ENCODE results near the gene ATP2B3. TPM values are rescaled to one million over a fixed set of nuclear protein-coding genes. Genes with fewer than 3 reads are reported as not detected.

ATP2B3 gene
- total RNA-seq, 1 donor from 2014 or later, result 0.12 TPM

DNA sequence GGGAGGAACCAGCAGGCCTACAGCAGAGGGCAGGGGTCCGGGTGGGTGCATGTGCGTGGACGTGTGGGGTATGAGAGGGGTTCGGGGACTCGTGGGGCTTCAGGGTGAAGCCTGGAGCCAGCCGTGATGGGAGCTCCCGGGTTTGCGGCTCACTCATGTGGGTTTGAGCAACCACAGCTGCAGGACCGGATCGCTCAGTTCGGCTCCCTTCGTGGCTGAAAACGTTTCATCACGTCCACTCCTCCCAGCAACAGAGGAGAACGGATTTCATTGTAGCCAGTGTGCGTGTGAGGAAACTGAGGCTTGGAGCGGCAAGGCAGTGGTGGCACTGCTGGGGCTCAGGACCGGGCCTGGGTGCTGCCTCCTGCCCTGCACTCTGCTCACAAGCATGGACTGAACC lies 12.1 kb upstream of the ATP2B3 start:
- intact Hi-C loops (cut with micrococcal nuclease), result no loop called here

DNA sequence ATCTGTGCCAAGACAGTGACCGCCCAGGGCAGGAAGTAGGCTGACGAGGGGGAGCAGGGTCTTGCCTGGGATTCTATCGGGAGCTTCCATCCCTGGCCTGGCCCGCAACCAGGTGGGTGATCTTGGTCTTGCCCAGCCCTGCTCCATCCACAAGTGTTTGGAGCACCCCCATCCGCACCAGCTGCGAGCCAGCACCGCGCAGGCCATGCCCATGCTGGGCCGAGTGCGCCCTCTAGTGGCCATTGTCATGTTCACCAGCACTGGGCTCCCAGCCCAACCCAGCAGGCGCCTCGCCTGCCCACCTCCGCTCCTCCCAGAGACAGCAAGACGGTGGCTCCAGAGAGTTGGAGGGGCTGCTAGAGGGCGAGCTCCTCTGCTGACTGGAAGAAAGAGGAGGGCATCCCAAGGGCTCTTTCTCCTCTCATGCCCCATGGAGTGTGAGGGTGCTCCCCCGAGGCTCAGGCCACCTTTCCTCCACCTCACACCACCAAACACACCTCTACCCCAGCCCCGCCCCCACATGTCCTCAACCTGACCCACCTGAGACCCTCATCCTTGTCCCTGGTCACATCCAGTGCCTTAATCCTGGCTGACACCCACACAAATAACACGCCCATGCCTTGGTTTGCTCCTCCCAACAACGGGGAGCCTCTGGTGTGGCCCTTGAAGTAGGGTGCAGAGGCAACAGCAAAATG lies 9.8 kb upstream of the ATP2B3 start:
- intact Hi-C loops (cut with micrococcal nuclease), result loop anchor here (1.0 kb wide), 6 partner anchors 36 to 566 kb away; no protein-coding TSS in a partner anchor

DNA sequence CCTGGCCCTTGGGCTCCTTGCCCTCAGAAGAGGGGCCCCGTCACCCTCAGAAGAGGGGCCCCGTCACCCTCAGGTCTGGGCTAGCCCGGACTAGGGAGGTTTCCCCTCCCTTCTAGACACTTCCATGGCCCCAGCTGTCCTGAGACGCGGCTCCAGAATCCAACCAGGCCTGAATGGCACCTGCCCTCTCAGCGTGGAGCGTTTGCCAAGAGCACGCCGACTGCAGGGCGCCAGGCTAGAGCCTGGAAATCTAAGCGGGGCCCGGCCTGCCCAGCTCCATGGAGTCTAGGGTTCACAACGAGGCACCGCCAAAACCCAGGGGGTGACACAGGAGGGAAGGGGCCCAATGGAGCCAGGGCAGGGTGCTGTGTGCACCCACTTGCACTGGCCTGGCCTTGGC lies 7.8 kb upstream of the ATP2B3 start:
- intact Hi-C loops (cut with micrococcal nuclease), result no loop called here

DNA sequence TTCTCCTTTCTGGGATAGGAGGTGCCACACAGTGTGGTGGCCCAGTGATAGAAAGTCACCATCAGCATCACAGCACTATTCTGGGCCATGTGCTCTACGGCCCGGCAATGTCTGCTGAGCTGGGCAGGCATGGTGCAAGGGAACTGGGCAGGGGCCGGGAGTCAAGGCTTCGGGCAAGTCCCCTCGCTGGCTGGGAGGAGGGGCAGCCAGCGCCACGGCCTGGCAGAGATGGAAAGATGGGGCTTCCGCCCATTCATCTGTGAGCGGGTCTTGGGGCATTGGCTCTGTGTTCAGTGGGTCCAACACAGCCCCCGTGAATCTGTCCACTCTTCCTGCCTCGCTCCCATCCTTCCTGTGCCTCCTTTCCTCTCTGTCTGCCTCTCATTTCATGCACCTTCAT lies 7.1 kb upstream of the ATP2B3 start:
- intact Hi-C loops (cut with micrococcal nuclease), result no loop called here

DNA sequence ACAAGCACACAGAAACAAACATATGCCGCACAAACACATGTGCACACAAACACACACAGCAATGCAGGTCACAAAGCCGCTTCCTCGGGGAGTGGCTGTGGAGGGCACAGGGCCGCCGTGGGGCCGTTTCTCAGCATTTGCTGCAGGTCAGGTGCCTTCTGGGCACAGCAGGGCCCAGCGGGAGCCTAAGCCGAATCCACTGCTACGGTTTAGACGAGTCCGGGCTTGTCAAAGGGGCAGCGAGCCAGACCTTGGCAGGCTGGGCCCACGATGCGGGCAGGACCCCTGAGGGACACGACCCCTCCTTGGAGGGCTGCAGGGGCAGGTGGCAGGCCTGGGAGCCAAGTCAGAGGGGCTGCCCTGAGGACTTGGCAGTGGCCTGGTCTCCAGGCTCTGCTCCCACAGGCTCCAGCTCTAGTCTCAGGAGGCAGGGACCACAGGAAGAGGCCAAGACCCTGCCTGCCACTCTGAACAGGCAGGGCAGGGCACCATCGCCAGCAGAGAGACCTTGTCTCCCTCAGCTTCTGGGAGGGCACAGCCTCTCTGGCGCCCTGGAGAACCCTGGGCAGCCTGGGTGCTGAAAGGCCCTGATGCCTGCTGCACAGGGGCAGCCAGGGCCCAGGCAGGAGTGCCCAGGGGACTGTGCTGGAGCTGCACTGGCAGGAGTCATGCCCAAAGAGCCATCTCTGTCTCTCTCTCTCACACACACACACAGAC lies 5.5 kb upstream of the ATP2B3 start:
- intact Hi-C loops (cut with micrococcal nuclease), result no loop called here

DNA sequence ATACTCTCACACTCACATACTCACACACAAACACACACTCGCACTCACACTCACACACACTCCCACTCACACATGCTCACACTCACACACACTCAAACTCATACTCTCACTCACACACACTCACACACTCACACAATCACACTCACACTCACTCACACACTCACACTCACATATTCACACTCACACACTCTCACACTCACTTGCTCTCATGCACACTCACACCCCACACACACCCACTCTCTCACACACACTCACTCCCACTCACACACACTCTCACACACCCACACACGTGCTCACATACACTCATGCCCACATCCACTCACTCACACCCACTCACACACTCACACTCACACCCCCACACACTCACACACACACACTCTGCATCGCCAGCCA lies 4.9 kb upstream of the ATP2B3 start:
- intact Hi-C loops (cut with micrococcal nuclease), result no loop called here

DNA sequence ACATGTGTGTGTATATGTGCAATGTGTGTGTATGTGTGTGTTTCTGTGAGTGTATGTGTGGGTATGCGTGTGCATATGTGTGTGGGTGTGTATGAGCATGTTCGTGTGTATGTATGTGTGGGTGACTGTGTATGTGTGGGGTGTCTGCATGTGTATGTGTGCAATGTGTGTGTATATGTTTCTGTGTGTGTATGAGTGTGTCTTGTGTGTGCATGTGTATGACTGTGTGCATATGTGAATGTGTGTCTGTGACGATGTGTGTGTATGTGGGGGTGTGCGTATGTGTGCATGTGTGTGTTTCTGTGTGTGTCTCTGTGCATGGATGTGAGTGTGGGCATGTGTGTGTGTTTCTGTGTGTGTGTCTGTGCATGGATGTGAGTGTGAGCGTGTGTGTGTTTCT lies 4.2 kb upstream of the ATP2B3 start:
- intact Hi-C loops (cut with micrococcal nuclease), result no loop called here

DNA sequence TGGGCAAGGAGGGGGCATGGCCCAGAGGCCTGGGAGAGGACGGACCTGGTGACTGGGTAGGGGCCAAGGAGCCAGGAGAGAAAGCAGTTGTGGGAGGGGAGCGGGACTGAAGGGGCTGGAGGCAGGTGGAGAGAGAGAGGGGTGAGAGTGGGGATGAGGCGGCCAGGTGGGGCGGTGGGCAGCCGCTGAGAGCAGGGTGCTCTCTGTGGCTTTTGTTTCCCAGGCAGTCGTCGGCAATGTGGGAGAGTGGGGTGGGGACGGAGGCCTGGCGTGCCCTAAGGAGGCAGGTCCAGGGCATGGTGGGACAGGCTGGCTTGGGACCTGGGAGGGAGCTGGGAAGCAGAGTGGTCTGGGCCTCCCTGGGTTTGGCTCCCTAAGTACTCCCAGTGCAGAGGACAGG lies 3.2 kb upstream of the ATP2B3 start:
- intact Hi-C loops (cut with micrococcal nuclease), result no loop called here

DNA sequence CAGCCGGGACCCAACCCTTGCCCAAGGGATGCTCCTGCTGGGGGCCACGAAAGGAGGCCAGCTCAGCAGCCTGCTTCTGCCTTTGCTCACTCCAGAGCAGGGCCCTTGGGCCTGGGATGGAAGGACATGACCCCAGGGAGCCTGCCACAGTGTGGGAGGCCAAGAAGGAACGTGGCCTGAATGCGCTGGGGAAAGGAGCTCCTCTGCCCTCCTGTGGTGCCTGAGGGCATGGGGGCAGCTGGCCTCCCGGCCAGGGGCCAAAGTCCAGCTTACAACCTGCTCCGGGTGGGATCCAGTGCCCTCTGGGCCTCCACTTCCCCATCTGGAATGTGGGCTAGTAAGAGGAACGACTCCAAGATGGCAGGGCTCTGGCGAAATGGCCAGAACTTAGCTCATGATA lies 2.0 kb upstream of the ATP2B3 start:
- intact Hi-C loops (cut with micrococcal nuclease), result no loop called here

DNA sequence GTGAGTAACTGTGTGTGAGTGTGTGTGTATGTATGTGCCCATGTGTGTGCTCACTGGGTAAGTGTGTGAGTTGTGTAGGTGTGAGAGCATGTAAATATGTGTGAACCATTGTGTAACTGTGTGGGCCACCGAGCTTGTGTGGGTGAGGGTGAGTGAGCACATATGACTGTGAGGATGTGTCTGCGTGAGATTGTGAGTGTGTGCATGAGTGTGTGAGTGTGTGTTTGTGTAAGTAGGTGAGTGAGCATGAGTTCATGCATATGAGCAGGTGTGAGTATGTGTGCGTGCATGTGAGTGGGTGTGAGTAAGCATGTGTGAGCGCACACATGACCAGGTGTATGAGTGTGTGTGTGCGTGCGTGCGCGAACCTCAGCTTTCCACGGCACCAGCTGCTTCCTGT lies 1.4 kb upstream of the ATP2B3 start:
- intact Hi-C loops (cut with micrococcal nuclease), result no loop called here

DNA sequence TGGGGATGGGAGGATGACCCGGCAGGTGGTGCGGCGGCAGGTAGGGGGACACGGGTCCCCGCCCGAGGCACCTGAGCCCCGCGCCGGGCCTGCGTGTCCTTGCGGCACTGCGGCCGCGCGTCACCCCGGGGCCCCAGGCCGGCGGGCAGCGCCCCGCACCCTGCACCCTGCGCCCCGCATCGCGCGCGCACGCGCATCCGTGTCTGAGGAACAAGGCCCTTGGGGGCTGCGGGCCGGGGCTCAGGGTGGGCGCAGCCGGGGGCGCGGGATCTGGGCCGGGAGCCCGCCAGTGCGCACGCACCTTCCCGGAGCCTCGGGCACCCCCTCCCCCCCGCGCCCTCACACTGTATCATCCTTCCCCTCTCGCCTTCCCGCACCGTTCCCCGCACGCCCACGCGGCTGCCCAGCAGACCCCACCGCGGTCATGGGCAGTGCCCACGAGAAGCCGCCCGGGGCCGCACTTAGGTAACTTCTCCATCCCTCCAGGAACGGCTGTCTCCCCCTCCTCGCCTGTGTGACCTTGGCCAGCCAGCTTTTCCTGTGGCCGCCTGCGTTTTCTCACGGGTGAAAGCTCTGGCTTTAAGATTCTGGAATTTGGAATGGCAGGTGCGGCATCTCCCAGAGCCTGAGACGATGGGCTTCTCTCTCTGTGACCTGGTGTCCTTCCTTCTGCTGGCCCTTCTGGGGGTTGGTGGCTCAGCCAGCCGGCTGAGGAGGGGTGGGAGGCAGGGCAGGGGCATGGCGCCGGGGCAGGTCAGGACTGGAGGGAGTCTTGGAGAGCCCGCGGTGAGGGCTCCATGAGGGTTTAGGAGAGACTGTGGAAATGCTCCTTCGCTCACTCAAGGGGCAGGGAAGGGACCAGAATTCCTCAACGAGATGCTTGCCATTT lies 748 bp downstream of the ATP2B3 start:
- intact Hi-C loops (cut with micrococcal nuclease), result no loop called here

DNA sequence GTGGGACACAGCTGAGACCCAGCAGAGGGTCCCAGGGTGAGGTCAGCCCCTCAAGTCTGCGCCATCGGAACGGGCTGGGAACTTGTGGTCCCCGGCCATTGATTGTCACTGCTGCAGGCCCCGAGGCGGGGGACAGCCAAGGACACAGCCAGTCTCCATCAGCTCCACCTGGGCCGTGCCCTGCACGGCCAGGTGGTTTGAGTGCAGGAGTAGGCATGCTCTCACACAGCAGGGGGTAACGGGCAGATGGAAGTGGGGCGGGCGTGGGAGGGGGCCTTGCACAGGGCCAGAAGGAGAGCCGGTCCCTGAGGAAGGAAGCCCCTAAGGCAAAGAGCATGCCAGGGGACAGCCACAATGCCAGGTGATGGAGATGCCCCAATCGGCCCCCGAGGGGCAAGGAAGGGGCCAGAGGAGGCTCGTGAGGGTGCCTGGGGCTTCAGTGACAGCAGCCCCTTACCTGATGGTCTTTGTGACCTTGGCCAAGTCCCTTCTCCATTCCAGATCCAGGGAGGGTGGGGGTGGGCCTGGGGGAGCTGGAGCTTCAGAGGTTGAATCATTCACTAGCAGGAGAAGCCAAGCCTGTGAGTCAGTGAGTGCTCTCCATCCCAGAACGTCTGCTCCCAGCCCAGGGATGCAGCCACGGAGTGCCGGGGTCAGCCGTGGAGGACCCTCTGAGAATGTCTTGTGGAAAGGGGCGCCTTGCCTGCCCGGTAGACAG lies 2.3 kb downstream of the ATP2B3 start:
- intact Hi-C loops (cut with micrococcal nuclease), result no loop called here

DNA sequence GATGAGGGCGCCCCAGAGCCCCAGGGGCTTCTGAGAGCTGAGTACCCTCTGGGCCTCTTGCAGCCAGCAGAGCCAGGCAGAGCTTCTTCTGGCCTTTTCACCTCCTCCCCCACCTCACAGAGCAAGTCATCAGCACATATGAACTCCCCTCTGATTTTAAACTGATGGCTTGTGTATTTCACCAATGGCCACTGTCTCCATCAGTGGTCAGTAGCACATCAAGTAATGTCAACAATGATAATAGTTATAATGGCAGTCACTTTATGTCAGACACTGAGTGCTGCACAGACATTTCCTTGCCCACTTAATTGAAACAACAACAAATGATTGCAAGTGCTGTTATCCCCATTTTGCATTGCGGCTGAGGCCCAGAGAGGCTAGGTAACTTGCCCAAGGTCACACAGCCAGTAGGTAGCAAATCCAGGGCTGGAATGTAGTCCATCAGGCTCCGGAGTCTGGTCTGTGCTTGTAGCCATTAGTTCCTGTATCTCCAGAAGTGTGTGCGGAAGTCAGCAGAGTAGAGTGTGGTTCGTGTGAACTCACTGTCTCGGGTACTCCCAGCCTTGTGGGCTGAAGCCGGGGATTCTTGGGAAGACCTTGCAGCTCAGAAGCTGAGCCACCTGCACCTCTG lies 3.0 kb downstream of the ATP2B3 start:
- intact Hi-C loops (cut with micrococcal nuclease), result no loop called here

DNA sequence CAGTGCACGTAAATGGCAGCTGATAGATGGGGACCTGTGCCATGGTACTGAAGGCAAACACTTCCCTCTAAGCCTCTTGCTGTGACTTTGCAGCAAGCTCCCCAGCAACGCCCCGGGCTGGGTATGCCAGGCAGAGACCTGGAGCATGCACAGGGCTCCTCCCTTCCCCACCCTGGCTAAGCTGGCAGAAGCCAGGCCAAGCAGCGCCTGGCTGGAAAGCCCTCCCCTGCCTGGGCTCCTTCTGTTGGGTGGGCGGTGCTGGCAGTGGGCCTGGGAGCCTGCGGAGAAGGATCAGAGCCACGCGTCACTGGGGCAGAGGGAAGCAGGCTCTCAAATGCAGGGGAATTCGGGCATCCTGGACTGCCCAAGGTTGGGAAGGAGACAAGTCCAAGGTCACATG lies 3.6 kb downstream of the ATP2B3 start:
- intact Hi-C loops (cut with micrococcal nuclease), result no loop called here

DNA sequence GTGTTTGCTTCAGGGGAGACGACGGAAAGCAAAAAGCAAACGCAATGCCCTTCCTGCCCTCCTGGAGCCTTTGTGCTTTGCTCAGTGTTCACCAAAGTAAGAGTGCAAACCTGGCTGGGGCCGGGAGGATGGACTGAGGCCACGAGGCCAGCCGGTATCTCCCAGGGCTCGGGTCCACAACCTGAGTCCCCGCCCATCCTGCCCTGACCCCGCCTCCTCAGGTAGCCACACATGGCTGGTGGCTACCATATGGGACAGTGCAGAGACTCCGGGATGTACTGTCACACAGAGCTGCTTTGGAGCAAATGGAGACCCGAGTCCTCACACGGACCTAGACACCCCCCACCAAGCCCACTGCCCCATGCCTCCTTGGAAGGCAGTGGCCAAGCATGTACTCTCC lies 4.8 kb downstream of the ATP2B3 start:
- intact Hi-C loops (cut with micrococcal nuclease), result no loop called here

DNA sequence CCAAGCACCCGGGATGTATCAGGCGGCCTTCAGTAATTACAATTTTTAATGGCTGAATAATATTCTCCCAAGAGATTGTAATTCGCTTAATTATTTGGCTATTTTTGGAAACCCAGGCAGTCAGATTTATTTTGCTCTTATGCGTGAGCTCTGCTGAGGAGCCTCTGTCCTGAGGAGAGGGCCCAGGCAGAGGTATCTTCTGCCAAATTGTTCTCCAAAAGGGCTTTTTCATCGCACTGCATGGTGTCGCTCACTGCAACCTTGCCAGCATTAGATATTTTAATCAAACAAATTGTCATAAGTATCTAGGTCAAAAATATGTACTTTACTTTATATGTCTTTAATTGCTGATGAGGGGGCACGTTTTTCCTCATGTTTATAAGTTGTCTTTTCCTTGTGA lies 5.8 kb downstream of the ATP2B3 start:
- intact Hi-C loops (cut with micrococcal nuclease), result no loop called here

DNA sequence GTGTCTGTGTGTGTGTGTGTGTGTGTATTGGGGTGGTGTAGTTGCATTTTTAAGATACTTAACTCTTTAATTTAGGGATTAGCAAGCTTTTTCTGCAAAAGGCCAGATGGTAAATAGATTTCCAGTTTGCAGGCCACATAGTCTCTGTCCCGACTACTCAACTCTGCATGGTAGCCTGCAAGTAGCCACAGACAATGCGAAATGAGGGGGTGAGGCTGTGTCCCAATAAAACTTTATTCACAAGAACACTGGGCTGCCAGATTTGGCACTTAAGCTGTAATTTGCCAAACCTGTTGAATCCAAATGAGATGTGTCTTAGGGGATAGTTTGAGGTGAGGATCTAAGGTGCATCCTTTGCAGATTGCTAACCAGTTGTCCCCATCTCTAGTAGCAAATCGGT lies 6.8 kb downstream of the ATP2B3 start:
- intact Hi-C loops (cut with micrococcal nuclease), result no loop called here

DNA sequence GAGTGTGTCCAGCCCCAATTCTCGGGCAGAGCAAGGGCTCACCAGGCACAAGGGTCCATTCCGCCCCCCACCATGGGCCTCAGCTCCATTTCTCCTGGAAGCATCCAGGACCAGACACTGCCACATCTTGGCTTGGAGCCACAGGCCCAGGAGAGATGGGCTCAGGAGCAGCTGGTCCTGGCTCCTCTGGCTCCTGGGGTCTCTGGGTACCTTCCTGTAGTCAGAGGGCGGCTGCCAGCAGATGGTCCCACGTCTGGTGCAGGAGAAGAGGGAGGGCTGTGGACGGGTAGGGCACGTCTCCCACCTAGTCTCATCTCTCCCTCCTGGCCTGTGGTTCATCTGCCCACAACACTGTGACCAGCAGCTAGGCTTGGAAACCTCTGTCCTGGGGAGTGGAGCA lies 8.0 kb downstream of the ATP2B3 start:
- intact Hi-C loops (cut with micrococcal nuclease), result no loop called here

DNA sequence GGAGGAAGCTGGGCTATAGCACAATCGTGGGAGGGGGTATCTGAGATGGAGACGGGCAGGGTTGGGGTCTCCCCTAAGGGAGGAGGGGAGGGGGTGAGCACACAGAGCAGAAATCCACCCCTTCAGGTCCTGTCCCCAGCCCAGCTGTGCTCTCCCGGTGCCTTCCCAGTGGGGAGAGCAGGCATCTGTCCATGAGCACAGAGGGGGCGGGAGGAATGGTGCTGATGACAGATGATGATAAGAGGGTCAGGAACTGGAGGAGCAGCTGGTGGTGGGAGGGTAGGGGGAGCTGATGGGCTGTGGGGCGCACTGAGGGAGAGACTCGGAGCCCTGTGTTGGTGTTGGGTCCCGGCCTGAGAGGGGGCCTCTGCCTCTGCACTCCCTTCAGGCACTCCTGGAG lies 8.6 kb downstream of the ATP2B3 start:
- intact Hi-C loops (cut with micrococcal nuclease), result no loop called here

DNA sequence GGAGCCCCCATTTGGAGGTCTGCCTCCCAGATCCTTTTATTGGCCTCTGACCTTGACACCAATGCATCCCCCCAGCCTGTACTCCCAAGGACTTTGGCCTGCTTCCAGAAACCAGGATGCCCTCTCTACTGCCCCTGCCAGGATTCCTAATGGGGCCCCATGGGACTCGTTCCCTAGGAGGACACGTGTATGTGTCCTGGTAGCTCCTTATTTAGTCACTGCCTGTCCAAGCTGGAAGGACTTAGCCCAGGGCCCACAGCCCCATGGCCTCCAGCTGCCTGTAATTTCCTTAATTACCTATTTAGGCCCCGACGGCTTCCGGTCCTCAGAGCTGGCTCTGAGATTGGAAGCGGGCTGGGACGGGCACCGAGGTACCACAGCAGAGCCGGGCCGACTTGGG lies 9.4 kb downstream of the ATP2B3 start:
- intact Hi-C loops (cut with micrococcal nuclease), result no loop called here

DNA sequence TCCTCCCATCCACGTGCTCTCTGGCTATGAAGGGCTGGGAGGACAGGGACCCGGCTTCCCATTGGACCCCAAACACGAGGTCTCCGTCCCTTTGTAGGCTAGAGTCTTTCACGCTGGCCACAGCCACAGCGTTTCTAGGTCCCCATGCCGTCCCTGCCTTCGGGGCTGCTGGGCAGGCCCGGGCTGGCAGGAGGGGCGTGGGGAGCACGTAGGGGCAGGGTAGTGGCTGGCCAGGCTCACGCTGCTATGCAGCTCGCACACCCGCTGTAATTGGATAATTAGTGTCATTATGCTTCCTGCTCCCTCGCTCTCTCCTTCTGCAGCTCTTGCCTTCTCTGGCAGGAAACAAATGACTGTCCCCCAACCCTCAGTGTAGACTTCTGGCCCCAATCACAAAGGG lies 9.8 kb downstream of the ATP2B3 start:
- intact Hi-C loops (cut with micrococcal nuclease), result no loop called here

All from T-helper 1 cell treated with Interleukin-12 subunit alpha and Interleukin-12 subunit beta and Interleukin-4 antibody, amounts not matched to agents 30 ng/mL and 1 ng/mL, for 36 hours (primary cell).